ENCODE measurements around the gene PDZRN4.

- TF ChIP-seq CTCF (IDR thresholded peaks at IDR 0.05; ENCODE audit: insufficient read depth, low read length, poor library complexity, severe bottlenecking) (no peak), EZH2phosphoT487 (conservative IDR thresholded peaks at IDR 0.05; ENCODE audit: low read length) (no peak)
Observed at GRCh38 chr12:41327096-41327895, 139.2 kb downstream of the PDZRN4 start.
